ENCODE data around the gene SEBOX. TPM values are rescaled to one million over a fixed set of nuclear protein-coding genes. Genes with fewer than 3 reads are reported as not detected.
A peak's percentile ranks its signal among the peaks of the same experiment; 100 is the strongest.

The SEBOX gene
- total and polyA plus RNA-seq, 2 experiments from 2014 or later, result 0.44 TPM; not detected in 1

- no peaks in the 10 kb centered on the region for H3K9me3 ChIP-seq (ENCODE audit: low read depth)
- H3K36me3 ChIP-seq, result peaks cover 10% of the 10 kb centered on the region
- H3K4me3 ChIP-seq, result no peak overlapping the region
- H3K4me1 ChIP-seq (ENCODE audit: low read depth), result peaks cover 12% of the 10 kb centered on the region
- DNase-seq (ENCODE audit: low read depth in 1 of 2, low spot score in 1 of 2), result no peak
- no peaks in the 10 kb centered on the region for H3K27me3 ChIP-seq
- H3K27ac ChIP-seq, result no peak overlapping the region
- no peak for TF ChIP-seq CTCF (IDR thresholded peaks at IDR 0.05; ENCODE audit: low read depth, low read length)
Measured at GRCh38 chr17:28366605-28367004, 1.6 kb upstream of the SEBOX start.

GRCh38 chr17:28365487-28365886 lies 488 bp upstream of the SEBOX start:
- Histone ChIP-seq H3K27me3 (no peaks in the 10 kb centered on the region), H3K4me3 (no peak overlapping the region), H3K27ac (no peak overlapping the region), H3K36me3 (peaks cover 21% of the 10 kb centered on the region), H3K4me1 (ENCODE audit: low read depth) (peaks cover 6% of the 10 kb centered on the region), H3K9me3 (ENCODE audit: low read depth) (no peaks in the 10 kb centered on the region)
- TF ChIP-seq CTCF (IDR thresholded peaks at IDR 0.05; ENCODE audit: low read depth, low read length), result no peak
- DNase-seq (ENCODE audit: low read depth in 1 of 2, low spot score in 1 of 2), result no peak

GRCh38 chr17:28363776-28364650 lies 986 bp downstream of the SEBOX start:
- Histone ChIP-seq H3K27ac (no peak overlapping the region), H3K4me3 (no peak overlapping the region), H3K9me3 (ENCODE audit: low read depth) (no peaks in the 10 kb centered on the region), H3K36me3 (peaks cover 32% of the 10 kb centered on the region), H3K27me3 (no peaks in the 10 kb centered on the region), H3K4me1 (ENCODE audit: low read depth) (no peaks in the 10 kb centered on the region)
- DNase-seq (ENCODE audit: low read depth in 1 of 2, low spot score in 1 of 2), result no peak
- no peak for TF ChIP-seq CTCF (IDR thresholded peaks at IDR 0.05; ENCODE audit: low read depth, low read length)

GRCh38 chr17:28363186-28363585 lies 1.8 kb downstream of the SEBOX start:
- Histone ChIP-seq H3K4me1 (ENCODE audit: low read depth) (peaks cover 4% of the 10 kb centered on the region), H3K4me3 (no peak overlapping the region), H3K27ac (no peak overlapping the region), H3K27me3 (no peaks in the 10 kb centered on the region), H3K36me3 (peaks cover 32% of the 10 kb centered on the region), H3K9me3 (ENCODE audit: low read depth) (no peaks in the 10 kb centered on the region)
- no peak for DNase-seq (ENCODE audit: low read depth in 1 of 2, low spot score in 1 of 2)
- no peak for TF ChIP-seq CTCF (IDR thresholded peaks at IDR 0.05; ENCODE audit: low read depth, low read length)

- TF ChIP-seq CTCF (IDR thresholded peaks at IDR 0.05; ENCODE audit: low read depth, low read length), result no peak
- no peaks in the 10 kb centered on the region for H3K9me3 ChIP-seq (ENCODE audit: low read depth)
- H3K4me3 ChIP-seq, result peak overlapping the region; percentile 79
- H3K36me3 ChIP-seq, result peaks cover 50% of the 10 kb centered on the region
- DNase-seq (ENCODE audit: low read depth in 1 of 2, low spot score in 1 of 2), result no peak
- peak overlapping the region; percentile 79 for H3K27ac ChIP-seq
- H3K27me3 ChIP-seq, result no peaks in the 10 kb centered on the region
- peaks cover 12% of the 10 kb centered on the region for H3K4me1 ChIP-seq (ENCODE audit: low read depth)
Measured at GRCh38 chr17:28357901-28358197, 7.2 kb downstream of the SEBOX start.
